ENCODE data around the gene RHBDL1. TPM values are rescaled to one million over a fixed set of nuclear protein-coding genes. Genes with fewer than 3 reads are reported as not detected.
A peak's percentile ranks its signal among the peaks of the same experiment; 100 is the strongest.

Gene RHBDL1
- total RNA-seq, 1 experiment from 2014 or later, result 12.7 TPM

DNA sequence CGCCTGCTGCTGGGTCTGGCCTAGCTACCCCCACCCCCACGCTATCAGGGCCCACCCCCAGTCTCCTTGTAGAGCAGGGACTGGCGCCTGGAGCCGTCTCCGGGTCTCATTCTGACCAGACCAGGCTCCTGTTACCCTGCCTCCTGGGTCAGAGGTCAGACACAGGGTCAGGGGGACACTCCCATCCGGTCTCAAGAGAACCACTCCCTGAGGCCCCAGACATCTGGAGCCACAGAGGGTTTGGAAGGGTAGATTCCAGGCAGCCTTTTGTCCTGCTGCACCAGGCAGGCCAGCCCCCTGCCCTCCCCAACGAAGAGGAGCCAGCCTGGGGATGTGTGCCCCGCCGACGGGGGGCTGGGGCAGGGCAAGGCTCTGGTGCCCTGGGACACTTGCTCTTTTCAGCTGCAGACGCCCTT lies 45.6 kb upstream of the RHBDL1 start (continued):
- TF ChIP-seq TCF7L2 (IDR thresholded peaks at IDR 0.05; ENCODE audit: borderline replicate concordance, extremely low read depth, insufficient read depth, insufficient read length) (no peak), SRF (IDR thresholded peaks at IDR 0.05; ENCODE audit: low read depth) (no peak), CEBPB (IDR thresholded peaks at IDR 0.05; ENCODE audit: low read depth) (no peak), ZFX (IDR thresholded peaks at IDR 0.05) (no peak), SP1 (IDR thresholded peaks at IDR 0.05; ENCODE audit: low read depth) (no peak)

DNA sequence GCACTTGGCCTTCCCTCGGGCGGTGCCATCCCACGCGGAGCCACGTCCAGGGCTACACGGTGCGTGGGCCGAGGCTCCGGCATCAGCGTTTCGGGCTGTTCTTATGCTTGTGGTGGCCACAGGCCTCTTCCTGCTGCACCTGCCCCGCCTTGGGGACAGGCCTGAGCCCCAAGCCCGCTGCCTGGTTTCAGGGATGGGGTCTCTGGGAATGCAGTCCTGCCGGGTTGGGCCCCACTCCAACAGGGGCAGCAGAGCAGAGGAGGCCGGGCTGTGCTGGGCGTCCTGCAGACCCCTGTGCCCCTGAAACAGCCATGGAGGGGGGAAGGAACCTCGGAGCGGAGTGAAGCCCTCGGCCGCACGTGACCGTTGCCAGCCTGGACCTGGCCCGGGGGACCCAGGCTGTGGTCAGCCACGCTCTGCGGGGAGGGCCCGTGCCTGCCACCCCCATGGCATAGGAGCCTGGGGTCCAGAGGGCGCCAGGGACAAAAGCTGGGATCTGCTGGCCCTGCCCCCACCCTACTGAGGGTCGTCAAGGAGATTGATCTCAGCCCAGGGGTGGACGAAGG lies 45.1 kb upstream of the RHBDL1 start:
- Histone ChIP-seq H3K79me2 (ENCODE audit: insufficient read depth, low read length) (peaks cover 10% of the 10 kb centered on the region; the same call in 1 of the 2 replicates), H3K4me3 (replicated peaks in 1 of 2; ENCODE audit: low read depth in 1 of 2, low read length in 2 of 2) (no peak overlapping the region), H3K27ac (ENCODE audit: low read depth, low read length) (no peak overlapping the region), H3K9ac (ENCODE audit: low read length) (no peak overlapping the region), H3K9me2 (ENCODE audit: insufficient read depth) (no peaks in the 10 kb centered on the region), H2AFZ (ENCODE audit: low read depth, low read length, poor library complexity, severe bottlenecking) (no peak overlapping the region), H3K9me3 (ENCODE audit: control insufficient read depth in 1 of 2, insufficient read depth in 1 of 2, low read depth in 1 of 2, low read length in 2 of 2) (no peaks in the 10 kb centered on the region), H4K20me1 (ENCODE audit: insufficient read depth) (no peaks in the 10 kb centered on the region), H3K4me2 (ENCODE audit: low read length) (no peak overlapping the region), H3K36me3 (ENCODE audit: control insufficient read depth in 1 of 2, insufficient read depth in 2 of 2, low read length in 2 of 2) (no peaks in the 10 kb centered on the region), H3K27me3 (ENCODE audit: insufficient read depth, low read length) (no peaks in the 10 kb centered on the region), H3K4me1 (ENCODE audit: control insufficient read depth in 1 of 2, insufficient read depth in 2 of 2, low read length in 2 of 2) (peaks cover 29 to 43% of the 10 kb centered on the region in 2 experiments)
- no peak for TF ChIP-seq FOSL1 (IDR thresholded peaks at IDR 0.05; ENCODE audit: low read depth)
- no peak for TF ChIP-seq SRF (IDR thresholded peaks at IDR 0.05; ENCODE audit: low read depth)
- intact Hi-C loops (cut with micrococcal nuclease), result no loop called here
- POLR2A ChIA-PET, result no interaction called here
- RAD21 ChIA-PET (ENCODE audit: low non-redundant PET in 1 of 2, low total read pairs in 2 of 2, uncharacterized antibody in 2 of 2, unreplicated experiment in 2 of 2), result no interaction called here
- CTCF ChIA-PET, result no interaction called here
- DNase-seq (ENCODE audit: low read depth, low spot score) (no peak), ATAC-seq (no peak)
- no TSS peak for BruUV-seq (replicated peaks)

DNA sequence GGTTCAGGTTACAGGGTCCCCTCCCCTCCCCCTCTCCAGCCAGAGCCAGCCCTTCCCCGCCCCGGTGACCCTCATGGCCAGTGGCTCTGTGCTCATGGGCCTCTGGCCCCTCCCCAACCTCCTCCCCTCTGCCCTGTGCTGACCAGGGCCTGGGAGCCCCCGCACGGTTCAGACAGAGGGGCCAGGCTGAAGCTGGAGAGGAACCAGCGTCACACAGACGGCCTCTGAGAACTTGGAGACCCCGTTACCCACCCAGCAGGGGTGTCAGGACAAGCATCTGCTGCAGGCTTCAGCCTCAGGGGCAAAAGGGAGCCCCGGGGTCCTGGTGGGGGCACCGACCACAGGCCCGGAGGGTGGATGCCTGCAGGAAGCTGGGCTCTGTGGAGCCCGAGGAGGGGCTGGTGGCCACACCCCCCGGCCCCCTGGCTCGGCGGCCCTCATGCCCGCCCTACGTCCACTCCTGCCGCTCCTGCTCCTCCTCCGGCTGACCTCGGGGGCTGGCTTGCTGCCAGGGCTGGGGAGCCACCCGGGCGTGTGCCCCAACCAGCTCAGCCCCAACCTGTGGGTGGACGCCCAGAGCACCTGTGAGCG lies 44.6 kb upstream of the RHBDL1 start, which contains the start of gene WFIKKN1:
TSS of gene WFIKKN1 (plus strand) at position 171 of the 591 bp plus-strand sequence. CDS start at position 440, 269 bp downstream.
- TF ChIP-seq CEBPB (IDR thresholded peaks at IDR 0.05; ENCODE audit: low read depth) (no peak), YY1 (IDR thresholded peaks at IDR 0.05; ENCODE audit: extremely low read depth, insufficient replicate concordance, low read depth, low read length) (no peak), JUND (IDR thresholded peaks at IDR 0.05) (no peak)
- TF ChIP-seq, protein P1, sequence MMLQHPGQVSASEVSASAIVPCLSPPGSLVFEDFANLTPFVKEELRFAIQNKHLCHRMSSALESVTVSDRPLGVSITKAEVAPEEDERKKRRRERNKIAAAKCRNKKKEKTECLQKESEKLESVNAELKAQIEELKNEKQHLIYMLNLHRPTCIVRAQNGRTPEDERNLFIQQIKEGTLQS (IDR thresholded peaks at IDR 0.05), result no peak
- TF ChIP-seq, protein P2, sequence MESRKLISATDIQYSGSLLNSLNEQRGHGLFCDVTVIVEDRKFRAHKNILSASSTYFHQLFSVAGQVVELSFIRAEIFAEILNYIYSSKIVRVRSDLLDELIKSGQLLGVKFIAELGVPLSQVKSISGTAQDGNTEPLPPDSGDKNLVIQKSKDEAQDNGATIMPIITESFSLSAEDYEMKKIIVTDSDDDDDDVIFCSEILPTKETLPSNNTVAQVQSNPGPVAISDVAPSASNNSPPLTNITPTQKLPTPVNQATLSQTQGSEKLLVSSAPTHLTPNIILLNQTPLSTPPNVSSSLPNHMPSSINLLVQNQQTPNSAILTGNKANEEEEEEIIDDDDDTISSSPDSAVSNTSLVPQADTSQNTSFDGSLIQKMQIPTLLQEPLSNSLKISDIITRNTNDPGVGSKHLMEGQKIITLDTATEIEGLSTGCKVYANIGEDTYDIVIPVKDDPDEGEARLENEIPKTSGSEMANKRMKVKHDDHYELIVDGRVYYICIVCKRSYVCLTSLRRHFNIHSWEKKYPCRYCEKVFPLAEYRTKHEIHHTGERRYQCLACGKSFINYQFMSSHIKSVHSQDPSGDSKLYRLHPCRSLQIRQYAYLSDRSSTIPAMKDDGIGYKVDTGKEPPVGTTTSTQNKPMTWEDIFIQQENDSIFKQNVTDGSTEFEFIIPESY (IDR thresholded peaks at IDR 0.05; ENCODE audit: extremely low read depth, insufficient replicate concordance, low read length), result no peak
- TF ChIP-seq, protein P3, sequence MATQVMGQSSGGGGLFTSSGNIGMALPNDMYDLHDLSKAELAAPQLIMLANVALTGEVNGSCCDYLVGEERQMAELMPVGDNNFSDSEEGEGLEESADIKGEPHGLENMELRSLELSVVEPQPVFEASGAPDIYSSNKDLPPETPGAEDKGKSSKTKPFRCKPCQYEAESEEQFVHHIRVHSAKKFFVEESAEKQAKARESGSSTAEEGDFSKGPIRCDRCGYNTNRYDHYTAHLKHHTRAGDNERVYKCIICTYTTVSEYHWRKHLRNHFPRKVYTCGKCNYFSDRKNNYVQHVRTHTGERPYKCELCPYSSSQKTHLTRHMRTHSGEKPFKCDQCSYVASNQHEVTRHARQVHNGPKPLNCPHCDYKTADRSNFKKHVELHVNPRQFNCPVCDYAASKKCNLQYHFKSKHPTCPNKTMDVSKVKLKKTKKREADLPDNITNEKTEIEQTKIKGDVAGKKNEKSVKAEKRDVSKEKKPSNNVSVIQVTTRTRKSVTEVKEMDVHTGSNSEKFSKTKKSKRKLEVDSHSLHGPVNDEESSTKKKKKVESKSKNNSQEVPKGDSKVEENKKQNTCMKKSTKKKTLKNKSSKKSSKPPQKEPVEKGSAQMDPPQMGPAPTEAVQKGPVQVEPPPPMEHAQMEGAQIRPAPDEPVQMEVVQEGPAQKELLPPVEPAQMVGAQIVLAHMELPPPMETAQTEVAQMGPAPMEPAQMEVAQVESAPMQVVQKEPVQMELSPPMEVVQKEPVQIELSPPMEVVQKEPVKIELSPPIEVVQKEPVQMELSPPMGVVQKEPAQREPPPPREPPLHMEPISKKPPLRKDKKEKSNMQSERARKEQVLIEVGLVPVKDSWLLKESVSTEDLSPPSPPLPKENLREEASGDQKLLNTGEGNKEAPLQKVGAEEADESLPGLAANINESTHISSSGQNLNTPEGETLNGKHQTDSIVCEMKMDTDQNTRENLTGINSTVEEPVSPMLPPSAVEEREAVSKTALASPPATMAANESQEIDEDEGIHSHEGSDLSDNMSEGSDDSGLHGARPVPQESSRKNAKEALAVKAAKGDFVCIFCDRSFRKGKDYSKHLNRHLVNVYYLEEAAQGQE (IDR thresholded peaks at IDR 0.05; ENCODE audit: low read depth), result no peak
- no TSS peak for BruUV-seq (replicated peaks)
- Histone ChIP-seq H3K79me2 (ENCODE audit: insufficient read depth, low read length) (peaks cover 15% of the 10 kb centered on the region; the same call in 1 of the 2 replicates), H3K9me2 (ENCODE audit: insufficient read depth) (no peaks in the 10 kb centered on the region), H3K4me2 (ENCODE audit: low read length) (peak within 1 kb of the TSS; percentile 27; the same call in 1 of the 2 replicates), H3K4me1 (ENCODE audit: control insufficient read depth in 1 of 2, insufficient read depth in 2 of 2, low read length in 2 of 2) (peaks cover 25 to 38% of the 10 kb centered on the region in 2 experiments), H3K27me3 (ENCODE audit: insufficient read depth, low read length) (no peaks in the 10 kb centered on the region), H3K36me3 (ENCODE audit: control insufficient read depth in 1 of 2, insufficient read depth in 2 of 2, low read length in 2 of 2) (no peaks in the 10 kb centered on the region), H4K20me1 (ENCODE audit: insufficient read depth) (no peaks in the 10 kb centered on the region), H3K9ac (ENCODE audit: low read length) (no peak within 1 kb of the TSS; the same call in 1 of the 2 replicates), H3K4me3 (replicated peaks in 1 of 2; ENCODE audit: low read depth in 1 of 2, low read length in 2 of 2) (no peak within 1 kb of the TSS), H3K27ac (ENCODE audit: low read depth, low read length) (no peak within 1 kb of the TSS; the same call in 1 of the 2 replicates), H2AFZ (ENCODE audit: low read depth, low read length, poor library complexity, severe bottlenecking) (no peak within 1 kb of the TSS), H3K9me3 (ENCODE audit: control insufficient read depth in 1 of 2, insufficient read depth in 1 of 2, low read depth in 1 of 2, low read length in 2 of 2) (no peaks in the 10 kb centered on the region)
- RAD21 ChIA-PET (ENCODE audit: low non-redundant PET in 1 of 2, low total read pairs in 2 of 2, uncharacterized antibody in 2 of 2, unreplicated experiment in 2 of 2), result no interaction called here
- intact Hi-C loops (cut with micrococcal nuclease), result no loop called here
- CTCF ChIA-PET, result no interaction called here
- ATAC-seq (peak; percentile 11), DNase-seq (ENCODE audit: low read depth, low spot score) (no peak)
- POLR2A ChIA-PET, result no interaction called here

Data from HCT116 (cell line).